Activated CD4-positive, CD25-positive, alpha-beta regulatory T cell (primary cell): Measurements from ENCODE around the gene UNC13A.
A peak's percentile ranks its signal among the peaks of the same experiment; 100 is the strongest.
"Not testable (repeated sequence)": the region's sequence is repeated elsewhere in the genome, so short reads cannot be mapped to it uniquely, and the experiment has no call there.

Source experiments
- DNase-seq, 4 experiments: peaks; one replicate each; lab custom pipeline; 2025; lab: John Stamatoyannopoulos, UW

UNC13A gene

GRCh38 chr19:17570291-17570690 is 117.9 kb downstream of the UNC13A start:
- DNase-seq, result not testable (repeated sequence)

DNA sequence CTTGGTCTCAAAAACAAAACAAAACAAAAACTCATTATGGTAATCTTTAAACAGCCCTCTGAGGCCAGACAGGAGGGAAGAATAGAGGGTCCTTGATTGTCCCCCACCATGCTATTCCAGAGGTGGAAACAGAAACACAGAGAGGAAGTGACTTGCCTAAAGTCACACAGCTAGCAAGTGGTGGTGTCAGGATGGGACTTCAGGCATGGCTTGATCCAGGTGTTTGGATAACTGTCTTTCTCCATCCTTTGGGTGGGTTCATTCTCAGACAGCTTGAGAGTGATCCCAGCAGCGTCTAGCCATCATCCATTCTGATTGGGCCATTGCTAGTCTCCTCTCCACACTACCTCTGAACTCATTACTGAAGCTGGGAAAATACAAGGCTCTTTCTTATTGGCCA is 120.2 kb downstream of the UNC13A start:
- no peak for DNase-seq

DNA sequence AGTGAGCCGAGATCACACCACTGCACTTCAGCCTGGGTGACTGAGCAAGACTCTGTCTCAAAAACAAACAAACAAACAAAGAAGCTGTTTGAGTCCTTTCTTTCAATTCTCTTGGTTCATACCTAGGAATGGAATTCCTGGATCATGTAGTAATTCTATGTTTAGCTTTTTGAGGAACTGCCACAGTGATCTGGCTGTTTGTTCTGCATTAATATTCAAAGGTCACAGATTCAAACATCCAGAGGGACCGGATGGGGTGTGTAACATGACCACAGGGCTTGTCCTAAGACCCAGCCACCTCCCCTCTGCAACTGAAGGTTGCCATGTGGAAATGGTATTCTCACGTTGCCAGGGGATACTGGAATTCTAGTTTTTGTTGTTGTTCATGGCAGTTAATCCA is 122.5 kb downstream of the UNC13A start:
- no peak for DNase-seq

GRCh38 chr19:17564781-17565180 is 123.4 kb downstream of the UNC13A start:
- DNase-seq, result no peak

- DNase-seq, result no peak
These were observed 125.6 kb downstream of the UNC13A start for GRCh38 chr19:17562561-17562960.

GRCh38 chr19:17562097-17562496 is 126.1 kb downstream of the UNC13A start:
- no peak for DNase-seq

DNA sequence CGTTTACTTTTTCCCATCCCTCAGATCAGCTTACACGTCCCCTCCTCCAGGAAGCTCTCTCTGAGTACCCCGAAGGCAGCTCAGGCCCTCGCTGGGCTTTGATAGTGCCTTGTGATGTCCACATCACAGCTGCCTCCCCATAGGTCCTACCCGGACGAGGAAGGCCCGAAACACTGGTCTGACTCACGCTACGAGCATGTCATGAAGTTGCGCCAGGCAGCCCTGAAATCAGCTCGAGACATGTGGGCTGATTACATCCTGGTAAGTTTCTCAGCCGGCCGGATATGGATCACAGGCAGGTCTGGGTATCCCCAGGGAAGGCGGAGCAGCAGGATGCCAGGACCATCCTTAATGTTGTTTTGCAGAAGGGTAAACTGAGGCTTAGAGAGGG is 128.0 kb downstream of the UNC13A start:
- DNase-seq, result no peak

- no peak for DNase-seq
These were observed 130.7 kb downstream of the UNC13A start for GRCh38 chr19:17557466-17557865.

DNA sequence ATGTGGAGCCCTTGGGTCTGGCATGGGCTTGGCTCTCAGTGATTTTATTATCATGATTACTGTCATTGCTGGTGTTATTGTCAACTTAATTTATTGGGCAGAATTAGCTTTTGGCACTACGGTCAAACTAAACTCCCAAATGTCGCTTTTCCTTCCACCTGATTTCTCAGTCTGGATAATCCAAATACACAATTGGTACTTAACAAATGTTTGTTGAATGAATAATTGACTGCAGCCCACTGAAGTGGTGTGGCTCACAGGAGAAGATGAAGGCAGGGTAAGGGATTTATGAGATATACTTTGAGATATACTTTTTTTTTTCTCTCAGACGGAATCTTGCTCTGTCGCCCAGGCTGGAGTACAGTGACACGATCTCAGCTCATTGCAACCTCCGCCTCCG is 131.2 kb downstream of the UNC13A start:
- no peak for DNase-seq

DNA sequence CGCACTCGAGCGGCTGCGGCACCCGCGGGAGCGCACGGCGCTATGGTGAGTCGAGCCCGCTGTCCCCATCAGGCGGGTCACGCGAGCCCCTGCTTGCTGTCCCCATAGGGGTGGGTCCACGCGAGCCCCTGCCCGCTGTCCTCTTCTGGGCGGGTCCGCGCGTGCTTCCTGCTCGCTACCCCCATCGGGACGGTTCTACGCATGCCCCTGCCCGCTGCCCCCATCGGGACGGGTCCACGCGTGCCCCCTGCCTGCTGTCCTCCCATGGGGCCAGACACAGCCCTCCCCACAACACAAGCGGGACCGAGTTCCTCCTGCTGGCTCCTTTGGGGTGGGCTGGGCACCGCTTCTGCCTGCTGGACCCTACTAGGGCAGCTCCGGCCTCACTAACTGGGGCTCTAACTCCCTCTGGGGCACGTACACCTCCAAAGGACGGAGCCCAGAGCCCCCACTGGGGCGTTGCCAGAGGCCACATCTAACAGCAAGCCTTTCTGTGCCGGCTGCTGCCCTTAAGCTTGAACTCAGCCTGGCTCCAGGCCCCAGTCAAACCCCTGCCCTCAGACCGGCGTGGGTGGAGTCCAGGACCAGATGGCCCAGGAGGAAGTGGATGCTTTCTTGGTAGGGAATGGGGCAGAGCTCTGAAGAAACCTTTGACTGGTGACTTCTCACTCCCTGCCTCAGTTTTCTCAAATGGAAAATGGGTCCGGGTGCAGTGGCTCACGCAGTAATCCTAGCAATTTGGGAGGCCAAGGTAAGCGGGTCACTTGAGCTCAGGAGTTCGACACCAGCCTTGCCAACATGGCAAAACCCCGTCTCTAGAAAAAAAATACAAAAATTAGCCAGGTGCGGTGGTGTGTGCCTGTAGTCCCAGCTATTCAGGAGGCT is 132.0 kb downstream of the UNC13A start:
- DNase-seq, result peak in 2 of 4 experiments; percentile 11 to 24

- DNase-seq, result peak; percentile 95 to 97 (median 96)
These were observed 132.7 kb downstream of the UNC13A start, which contains the start of gene COLGALT1 for GRCh38 chr19:17555480-17555928. TSS of gene COLGALT1 (plus strand) at chr19:17555649. CDS start at chr19:17555714, 65 bp downstream.

DNA sequence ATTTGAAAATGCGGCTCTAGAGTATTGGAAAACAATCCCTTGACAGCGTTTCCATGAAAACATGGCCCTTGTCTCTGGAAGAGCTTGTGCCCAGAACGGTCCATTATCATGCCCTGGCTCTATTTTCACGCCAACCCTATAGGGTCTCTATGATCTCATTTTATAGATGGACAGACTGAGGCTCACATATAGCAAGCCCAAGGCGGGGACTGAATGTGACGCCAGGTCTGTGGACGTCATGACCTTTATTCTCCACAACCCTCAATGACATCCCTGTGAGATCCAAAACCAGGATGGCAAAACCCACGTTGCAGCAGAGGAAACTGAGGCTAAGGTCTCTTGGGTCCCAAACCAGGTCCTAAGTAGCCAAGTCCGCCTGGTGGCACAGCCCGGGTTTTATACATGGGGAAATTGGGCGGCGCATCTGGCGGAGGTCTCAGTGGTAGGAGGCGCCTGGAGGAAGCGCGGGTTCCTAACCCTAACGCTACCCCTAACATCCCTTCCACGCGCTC is 133.1 kb downstream of the UNC13A start:
- DNase-seq, result no peak

- DNase-seq, result no peak
These were observed 134.9 kb downstream of the UNC13A start for GRCh38 chr19:17553256-17553655.

DNA sequence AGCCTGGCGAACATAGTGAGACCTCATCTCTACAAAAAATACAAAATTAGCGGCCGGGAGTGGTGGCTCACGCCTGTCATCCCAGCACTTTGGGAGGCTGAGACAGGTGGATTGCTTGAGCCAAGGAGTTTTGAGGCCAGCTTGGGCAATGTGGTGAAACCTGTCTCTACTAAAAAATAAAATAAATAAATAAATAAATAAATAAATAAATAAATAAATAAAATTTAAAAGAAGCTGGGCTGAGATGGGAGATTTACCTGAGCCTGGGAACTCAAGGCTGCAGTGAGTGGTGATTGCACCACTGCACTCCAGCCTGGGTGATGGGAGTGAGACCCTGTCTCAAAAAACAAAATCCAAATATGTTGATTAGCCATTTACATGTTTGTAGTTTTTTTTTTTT is 135.4 kb downstream of the UNC13A start:
- not testable (repeated sequence) for DNase-seq
